Measurements from ENCODE around the gene GAPT. TPM values are rescaled to one million over a fixed set of nuclear protein-coding genes. Genes with fewer than 3 reads are reported as not detected.

Gene GAPT
- total RNA-seq, 4 donors from 2014 or later: 0.60 TPM; not detected in 3

DNA sequence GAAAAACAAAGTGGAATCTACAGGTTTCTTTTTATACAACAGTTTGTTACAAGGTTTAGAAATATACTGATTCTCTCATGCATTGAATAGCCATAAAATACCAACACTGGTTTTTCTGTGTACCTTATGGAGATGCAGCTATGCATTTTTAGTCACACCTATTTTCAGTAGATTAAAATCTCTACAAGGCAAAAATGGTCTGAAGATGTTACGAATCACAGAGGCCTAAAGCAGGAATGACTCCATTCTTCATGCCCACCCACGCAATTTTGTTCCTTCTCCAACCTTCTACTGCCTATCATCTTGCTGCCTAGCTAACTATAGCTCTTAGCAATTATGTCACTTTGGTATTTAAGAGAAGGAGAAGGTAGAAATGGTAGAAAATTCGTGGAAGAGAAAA, 41.2 kb upstream of the GAPT start:
- TF ChIP-seq, protein P1, sequence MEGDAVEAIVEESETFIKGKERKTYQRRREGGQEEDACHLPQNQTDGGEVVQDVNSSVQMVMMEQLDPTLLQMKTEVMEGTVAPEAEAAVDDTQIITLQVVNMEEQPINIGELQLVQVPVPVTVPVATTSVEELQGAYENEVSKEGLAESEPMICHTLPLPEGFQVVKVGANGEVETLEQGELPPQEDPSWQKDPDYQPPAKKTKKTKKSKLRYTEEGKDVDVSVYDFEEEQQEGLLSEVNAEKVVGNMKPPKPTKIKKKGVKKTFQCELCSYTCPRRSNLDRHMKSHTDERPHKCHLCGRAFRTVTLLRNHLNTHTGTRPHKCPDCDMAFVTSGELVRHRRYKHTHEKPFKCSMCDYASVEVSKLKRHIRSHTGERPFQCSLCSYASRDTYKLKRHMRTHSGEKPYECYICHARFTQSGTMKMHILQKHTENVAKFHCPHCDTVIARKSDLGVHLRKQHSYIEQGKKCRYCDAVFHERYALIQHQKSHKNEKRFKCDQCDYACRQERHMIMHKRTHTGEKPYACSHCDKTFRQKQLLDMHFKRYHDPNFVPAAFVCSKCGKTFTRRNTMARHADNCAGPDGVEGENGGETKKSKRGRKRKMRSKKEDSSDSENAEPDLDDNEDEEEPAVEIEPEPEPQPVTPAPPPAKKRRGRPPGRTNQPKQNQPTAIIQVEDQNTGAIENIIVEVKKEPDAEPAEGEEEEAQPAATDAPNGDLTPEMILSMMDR (IDR thresholded peaks at IDR 0.05 in 4 of 5, conservative IDR thresholded peaks at IDR 0.05 in 1 of 5): no peak
- TF ChIP-seq POLR2A (IDR thresholded peaks at IDR 0.05): no peak
- no peak overlapping the region for H3K4me3 ChIP-seq
- intact Hi-C loops (cut with DNase I; ENCODE audit: low total_unique reads): no loop called here
- H3K27ac ChIP-seq: no peak overlapping the region
- in situ Hi-C loops (cut with MboI; ENCODE audit: low sequenced_read_pairs in 4 of 4): loop anchor here in 3 of 4 donors (5.0 to 25.0 kb wide), 5 partner anchors 563 to 1538 kb away; partner anchors contain the start of gene SETD9 (in 1 of the 3)
- ATAC-seq (no peak), DNase-seq (no peak)
- H3K27me3 ChIP-seq: no peaks in the 10 kb centered on the region
- H3K9me3 ChIP-seq: no peaks in the 10 kb centered on the region
- H3K36me3 ChIP-seq: peaks cover 3 to 18% of the 10 kb centered on the region in 2 donors
- H3K4me1 ChIP-seq: no peaks in the 10 kb centered on the region

GRCh38 chr5:58450811-58451629, 40.2 kb upstream of the GAPT start:
- ATAC-seq (no peak), DNase-seq (no peak)
- Histone ChIP-seq H3K36me3 (peaks cover 3 to 28% of the 10 kb centered on the region in 2 donors), H3K27ac (no peak overlapping the region), H3K9me3 (no peaks in the 10 kb centered on the region), H3K27me3 (no peaks in the 10 kb centered on the region), H3K4me3 (no peak overlapping the region), H3K4me1 (no peaks in the 10 kb centered on the region)
- in situ Hi-C loops (cut with MboI; ENCODE audit: low sequenced_read_pairs in 4 of 4): loop anchor here in 3 of 4 donors (5.0 to 25.0 kb wide), 5 partner anchors 564 to 1539 kb away; partner anchors contain the start of gene SETD9 (in 1 of the 3)
- intact Hi-C loops (cut with DNase I; ENCODE audit: low total_unique reads): no loop called here
- no peak for TF ChIP-seq POLR2A (IDR thresholded peaks at IDR 0.05)

DNA sequence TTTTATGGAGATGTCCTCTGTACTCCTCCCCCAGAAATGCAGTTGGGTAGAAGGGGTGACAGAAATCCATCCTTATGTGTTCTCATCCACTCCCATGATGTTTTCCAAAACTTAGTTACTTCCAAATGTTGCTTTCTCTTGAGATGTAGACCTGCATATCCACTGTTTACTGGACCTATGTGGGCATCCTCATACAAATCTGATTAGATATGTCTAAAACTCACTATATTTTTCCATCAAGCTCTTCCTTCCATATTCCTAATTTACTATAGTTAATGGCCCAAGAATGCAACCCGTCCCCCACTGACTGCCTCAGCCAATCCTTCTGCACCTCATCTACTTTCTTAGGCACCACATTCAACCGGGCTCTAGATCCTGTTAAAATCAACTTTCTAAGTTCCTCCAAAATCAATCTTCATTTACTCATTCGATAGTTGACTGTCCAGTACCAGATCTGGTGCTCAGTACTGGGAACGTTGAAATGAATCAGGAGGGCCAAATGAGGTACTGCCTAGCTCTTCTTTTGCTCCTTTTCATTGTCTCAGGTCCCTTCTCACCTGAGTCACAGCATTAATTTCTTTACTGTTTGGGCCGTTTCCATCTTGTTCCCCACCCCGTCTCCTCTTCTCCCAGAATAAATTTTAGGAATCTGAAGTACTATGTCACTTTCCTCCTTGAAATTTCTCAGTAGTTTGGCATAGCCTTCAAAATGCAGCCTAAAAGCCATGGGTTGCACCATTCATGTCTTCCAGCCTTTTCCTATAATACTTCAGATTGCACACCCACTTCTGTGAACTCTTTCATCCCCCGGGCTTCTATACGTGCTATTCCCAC, 39.3 kb upstream of the GAPT start:
- no peak overlapping the region for H3K27ac ChIP-seq
- DNase-seq (no peak), ATAC-seq (no peak)
- H3K4me3 ChIP-seq: no peak overlapping the region
- TF ChIP-seq POLR2A (IDR thresholded peaks at IDR 0.05): no peak
- TF ChIP-seq, protein P1 (IDR thresholded peaks at IDR 0.05 in 4 of 5, conservative IDR thresholded peaks at IDR 0.05 in 1 of 5): no peak
- no peaks in the 10 kb centered on the region for H3K27me3 ChIP-seq
- in situ Hi-C loops (cut with MboI; ENCODE audit: low sequenced_read_pairs in 4 of 4): loop anchor here in 3 of 4 donors (5.0 to 25.0 kb wide), 5 partner anchors 565 to 1540 kb away; partner anchors contain the start of gene SETD9 (in 1 of the 3)
- intact Hi-C loops (cut with DNase I; ENCODE audit: low total_unique reads): no loop called here
- peaks cover 3 to 37% of the 10 kb centered on the region in 2 donors for H3K36me3 ChIP-seq
- H3K4me1 ChIP-seq: no peaks in the 10 kb centered on the region
- no peaks in the 10 kb centered on the region for H3K9me3 ChIP-seq

DNA sequence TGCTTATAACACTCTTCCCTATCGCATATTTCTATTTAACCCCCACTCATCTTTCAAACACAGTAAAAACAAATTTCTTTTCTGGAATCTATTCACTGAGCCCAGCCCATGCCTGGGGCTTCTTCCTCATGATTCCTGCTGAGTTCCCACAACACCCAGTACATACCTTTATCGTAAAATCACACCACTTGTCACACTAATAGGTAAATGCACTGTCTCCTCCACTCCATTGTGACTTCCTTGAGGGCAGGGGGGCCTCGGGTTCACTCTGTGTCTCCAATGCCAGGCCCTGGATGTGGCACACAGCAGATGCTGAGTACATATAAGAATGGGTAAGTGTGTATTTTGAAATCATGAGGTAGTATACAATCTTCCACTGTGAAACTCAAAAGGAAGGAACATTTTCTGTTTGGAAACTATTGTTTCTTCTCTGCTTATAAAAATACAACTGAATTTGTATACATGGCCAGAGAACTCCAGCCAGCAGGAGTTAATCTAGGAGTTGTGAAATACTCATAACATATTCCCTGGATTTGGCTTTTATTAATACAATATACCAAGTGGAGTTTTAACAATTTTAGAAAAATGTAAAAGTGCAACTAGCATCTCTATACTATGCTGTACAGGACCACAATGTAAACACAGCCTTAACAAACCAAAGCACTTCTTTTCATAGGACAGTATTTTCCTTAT, 38.5 kb upstream of the GAPT start:
- no peak for DNase-seq
- intact Hi-C loops (cut with DNase I; ENCODE audit: low total_unique reads) (no loop called here), in situ Hi-C loops (cut with MboI; ENCODE audit: low sequenced_read_pairs in 4 of 4) (loop anchor here in 3 of 4 donors (5.0 to 25.0 kb wide), 5 partner anchors 565 to 1540 kb away; partner anchors contain the start of gene SETD9 (in 1 of the 3))
- no peaks in the 10 kb centered on the region for H3K9me3 ChIP-seq
- no peaks in the 10 kb centered on the region for H3K4me1 ChIP-seq
- no peak overlapping the region for H3K27ac ChIP-seq
- no peak overlapping the region for H3K4me3 ChIP-seq
- TF ChIP-seq POLR2A (IDR thresholded peaks at IDR 0.05): no peak
- TF ChIP-seq, protein P1 (IDR thresholded peaks at IDR 0.05 in 4 of 5, conservative IDR thresholded peaks at IDR 0.05 in 1 of 5): no peak
- peaks cover 3 to 41% of the 10 kb centered on the region in 2 donors for H3K36me3 ChIP-seq
- no peaks in the 10 kb centered on the region for H3K27me3 ChIP-seq
- ATAC-seq: no peak
